Inferior parietal cortex (tissue), 1 donor: ENCODE data around the gene HCN1.

Source experiments
- DNase-seq: peaks from one replicate; pipeline ENCODE4 v3.0.0-alpha.2; 2016; ENCODE audit errors: extremely low spot score

HCN1 gene

GRCh38 chr5:45288746-45289145, 407.4 kb downstream of the HCN1 start:
- no peak for DNase-seq

- DNase-seq = no peak
These were observed 411.7 kb downstream of the HCN1 start for GRCh38 chr5:45284436-45284835.

- DNase-seq = no peak
These were observed 415.1 kb downstream of the HCN1 start for GRCh38 chr5:45281081-45281480.

- DNase-seq = no peak
These were observed 417.1 kb downstream of the HCN1 start for GRCh38 chr5:45279109-45279508.

GRCh38 chr5:45277860-45278259, 418.3 kb downstream of the HCN1 start:
- DNase-seq = no peak

- no peak for DNase-seq
These were observed 421.9 kb downstream of the HCN1 start for GRCh38 chr5:45274241-45274640.

- DNase-seq = no peak
These were observed 424.6 kb downstream of the HCN1 start for GRCh38 chr5:45271626-45272025.

- no peak for DNase-seq
These were observed 431.7 kb downstream of the HCN1 start for GRCh38 chr5:45264447-45264846.

GRCh38 chr5:45262061-45262590, 434.1 kb downstream of the HCN1 start:
- no peak for DNase-seq

GRCh38 chr5:45261125-45261524, 435.1 kb downstream of the HCN1 start:
- DNase-seq = no peak

GRCh38 chr5:45260292-45260691, 435.9 kb downstream of the HCN1 start:
- no peak for DNase-seq

- DNase-seq = no peak
These were observed 443.2 kb downstream of the HCN1 start for GRCh38 chr5:45252978-45253377.

- no peak for DNase-seq
These were observed 443.6 kb downstream of the HCN1 start for GRCh38 chr5:45252541-45252940.

GRCh38 chr5:45225571-45226031, 470.6 kb downstream of the HCN1 start:
- DNase-seq = no peak

GRCh38 chr5:45205403-45205961, 490.7 kb downstream of the HCN1 start:
- DNase-seq = no peak
